HS-27A (cell line): ENCODE results near the gene LUZP1.

Experiments used
- DNase-seq: peaks from one replicate; pipeline ENCODE4 v3.0.0-alpha.2; 2012; ENCODE audit warnings: low read depth, missing footprints

Gene LUZP1

DNA sequence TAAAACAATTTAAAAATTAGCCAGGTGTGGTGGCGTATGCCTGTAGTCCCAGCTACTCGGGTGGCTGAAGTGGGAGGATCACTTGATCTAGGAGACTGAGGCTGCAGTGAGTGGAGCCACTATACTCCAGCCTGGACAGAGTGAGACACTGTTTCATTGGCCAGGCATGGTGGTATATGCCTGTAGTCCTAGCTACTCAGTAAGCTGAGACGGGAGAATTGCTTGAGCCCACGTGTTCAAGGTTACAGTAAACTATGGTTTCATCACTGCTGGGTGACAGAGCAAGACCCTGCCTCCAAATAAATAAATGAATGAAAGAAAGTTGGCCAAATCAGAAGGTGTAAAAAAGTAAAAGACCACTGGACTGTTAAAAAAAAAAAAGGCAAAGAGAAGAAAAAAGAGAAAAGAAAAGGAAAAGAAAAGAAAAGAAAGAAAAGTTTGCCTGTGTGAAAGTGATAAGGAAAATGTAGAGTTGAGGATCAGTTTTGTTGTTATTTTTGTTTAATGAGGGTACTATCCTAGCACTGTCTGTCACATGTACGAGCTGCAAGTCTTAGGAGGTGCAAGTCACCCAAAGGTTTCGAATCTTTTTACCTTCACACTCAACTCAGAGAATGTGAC, 52.3 kb downstream of the LUZP1 start:
- DNase-seq: no peak

DNA sequence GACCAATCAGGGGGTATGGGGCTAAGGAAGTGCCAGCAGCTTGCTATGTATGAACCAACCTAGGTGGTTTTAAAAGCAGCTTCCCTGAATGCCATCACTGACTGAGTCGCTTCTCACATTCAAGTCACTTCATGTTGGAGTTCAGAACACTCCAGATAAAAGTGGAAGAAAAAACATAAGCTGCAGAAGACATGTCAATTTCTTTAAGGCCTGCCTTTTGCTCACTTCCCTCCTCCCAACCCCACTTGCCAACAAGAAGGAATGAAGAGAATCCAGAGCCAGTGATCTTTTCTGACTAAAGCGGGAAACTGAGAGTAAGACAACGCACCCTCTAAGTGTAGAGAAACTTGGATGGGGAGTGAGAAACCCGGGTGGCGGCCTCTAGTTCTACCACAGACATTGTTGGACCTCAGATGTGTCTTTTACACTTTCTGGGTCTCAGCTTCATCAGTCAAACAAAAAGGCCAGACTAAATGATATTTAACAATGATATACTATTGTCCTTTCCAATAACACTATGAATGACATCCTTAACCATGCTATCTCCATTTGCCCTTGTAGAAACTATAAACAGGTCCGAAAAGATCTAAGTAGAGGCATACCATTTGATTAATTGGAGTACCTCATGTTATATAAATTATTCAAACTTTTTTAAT, 54.1 kb downstream of the LUZP1 start:
- no peak for DNase-seq

DNA sequence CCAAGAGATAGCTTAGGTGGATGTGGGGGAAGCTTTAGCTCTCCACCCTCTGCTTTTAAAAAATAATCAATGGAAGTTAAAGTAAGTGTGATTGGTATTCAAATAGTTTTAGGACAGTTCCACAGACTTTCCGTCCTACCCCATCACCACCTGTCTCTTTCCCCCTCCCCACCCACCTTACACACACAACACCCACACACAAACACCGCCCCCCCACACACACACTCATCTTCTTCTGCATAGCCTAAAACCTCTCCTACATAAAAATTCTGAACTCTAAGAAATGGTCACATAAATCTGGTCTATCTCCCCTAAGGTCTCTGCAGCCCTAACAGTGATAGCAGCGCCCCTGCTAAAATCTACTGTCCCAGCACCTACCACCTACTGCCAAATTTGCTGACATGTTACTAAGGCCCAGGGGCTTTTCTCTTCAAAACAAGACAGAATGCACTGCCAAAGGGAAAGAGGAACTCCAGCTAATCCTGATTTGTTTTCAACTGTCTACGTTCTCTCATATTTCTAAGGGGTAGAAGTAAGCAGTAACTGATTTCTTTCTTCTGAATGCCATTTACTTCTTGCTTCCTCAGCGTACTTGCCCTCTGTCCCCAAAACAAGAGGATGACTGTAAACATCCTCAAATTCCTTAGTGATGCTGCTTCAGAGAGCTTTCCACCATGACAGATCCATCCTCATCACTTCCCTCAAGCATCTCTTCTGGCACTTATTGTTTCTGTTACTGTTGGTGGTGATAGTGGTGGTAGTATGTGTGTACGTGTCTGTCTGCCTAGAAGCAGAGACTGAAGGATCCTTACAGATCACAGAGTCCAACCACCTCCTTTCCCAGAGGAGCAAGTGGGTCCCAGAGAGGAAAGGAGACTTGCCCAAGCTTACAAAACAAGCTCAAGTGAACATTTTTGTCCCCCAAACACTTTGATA, 56.8 kb downstream of the LUZP1 start:
- no peak for DNase-seq

DNA sequence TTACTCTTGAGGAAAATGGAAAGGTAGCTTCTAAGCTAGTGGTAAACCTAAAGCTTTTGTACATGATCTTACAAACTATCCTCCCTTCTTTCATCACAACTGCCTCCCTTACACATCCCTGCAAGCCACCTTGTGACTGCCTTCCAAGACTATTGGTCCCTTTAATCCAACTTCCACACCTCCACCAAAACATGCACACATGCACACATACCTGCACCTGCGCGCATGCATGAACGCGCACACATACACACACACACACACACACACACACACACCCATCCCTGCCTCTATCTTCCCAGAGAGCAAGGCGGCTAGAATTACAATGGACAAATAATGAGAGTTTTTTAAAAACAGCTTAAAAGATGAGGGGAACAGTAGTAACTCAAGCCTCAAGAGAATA, 58.3 kb downstream of the LUZP1 start:
- DNase-seq: no peak

DNA sequence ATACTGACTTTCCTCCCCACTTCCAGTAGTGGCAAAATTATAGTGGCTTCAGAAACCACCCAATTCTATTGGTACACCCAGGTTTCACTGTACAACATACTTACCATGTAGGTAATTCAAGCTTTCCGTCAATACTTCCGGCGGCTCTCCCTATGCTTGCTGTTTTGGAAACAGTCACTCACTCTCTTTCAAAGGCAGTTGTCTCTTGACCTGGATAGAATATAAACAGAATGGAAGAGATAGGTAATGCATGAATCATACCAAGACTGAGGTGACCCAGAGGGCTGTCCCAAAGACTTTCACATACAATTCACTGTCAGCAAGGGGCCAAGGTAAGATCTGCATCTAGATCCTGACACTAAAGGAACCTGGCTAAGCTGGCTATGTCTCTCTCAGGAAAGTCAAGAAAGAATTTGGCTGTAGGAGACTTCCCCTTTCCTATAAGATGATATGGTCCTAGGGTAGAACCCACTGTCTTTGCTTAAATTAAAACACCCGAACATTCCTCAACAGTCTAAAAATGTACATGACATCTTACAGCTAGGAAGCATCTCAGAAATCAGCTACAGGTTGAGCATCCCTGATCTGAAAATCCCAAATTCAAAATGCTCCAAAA, 59.6 kb downstream of the LUZP1 start:
- DNase-seq: no peak

DNA sequence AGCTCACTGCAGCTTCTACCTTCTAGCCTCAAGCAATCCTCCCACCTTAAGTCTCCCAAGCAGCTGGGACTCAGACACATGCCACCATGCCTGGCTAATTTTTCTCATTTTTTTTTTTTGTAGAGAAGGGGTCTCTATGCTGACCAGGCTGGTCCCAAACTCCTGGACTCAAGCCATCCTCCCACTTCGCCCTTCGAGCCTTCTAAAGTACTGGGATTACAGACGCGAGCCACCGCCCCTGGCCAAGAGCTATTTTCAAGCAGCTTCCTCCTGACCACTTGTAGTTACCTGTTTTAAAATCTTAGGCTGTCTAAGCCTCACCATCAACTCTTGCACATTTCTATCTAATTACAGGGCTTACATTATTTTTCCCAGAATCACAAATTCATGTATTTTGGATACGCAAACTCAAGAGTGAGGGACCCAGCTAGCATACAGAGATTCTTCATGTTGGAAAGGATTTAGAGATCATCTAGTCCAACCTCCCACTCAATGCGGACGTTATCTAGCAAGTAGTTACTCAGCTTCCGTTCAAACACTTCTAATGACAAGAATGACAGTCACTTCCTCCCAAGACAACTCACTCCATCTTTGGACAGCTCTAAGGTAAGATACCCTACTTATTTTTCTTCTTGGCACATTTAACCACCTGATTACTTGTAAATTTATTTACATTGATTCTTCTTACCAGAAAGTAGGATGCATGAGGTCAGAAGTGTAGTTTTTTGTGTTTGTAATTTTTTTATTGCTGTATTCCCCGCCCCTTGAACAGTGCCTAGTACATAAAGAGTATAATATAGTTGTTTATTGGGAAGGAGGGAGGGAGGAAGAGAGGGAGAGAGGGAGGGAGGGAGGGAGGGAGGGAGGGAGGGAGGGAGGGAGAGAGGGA, 65.4 kb downstream of the LUZP1 start:
- no peak for DNase-seq

DNA sequence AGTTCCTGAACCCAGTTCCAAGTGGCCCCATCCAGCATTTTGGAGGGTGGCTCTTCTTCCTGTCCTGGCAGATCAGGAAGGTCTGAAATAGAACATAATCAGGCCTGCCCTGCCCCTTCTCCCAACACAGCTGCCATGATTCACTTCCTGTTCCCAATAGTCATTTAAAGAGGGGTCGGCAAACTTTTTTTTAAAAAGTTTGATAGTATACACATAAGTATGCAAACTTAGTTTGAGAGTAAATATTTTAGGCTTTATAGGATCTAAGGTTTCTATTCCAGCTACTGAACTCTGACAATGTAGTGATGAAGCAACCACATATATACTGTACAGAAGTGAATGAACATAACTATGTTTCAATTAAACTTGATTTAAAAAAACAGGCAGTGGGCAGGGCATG, 66.4 kb downstream of the LUZP1 start:
- DNase-seq: peak; percentile 59

DNA sequence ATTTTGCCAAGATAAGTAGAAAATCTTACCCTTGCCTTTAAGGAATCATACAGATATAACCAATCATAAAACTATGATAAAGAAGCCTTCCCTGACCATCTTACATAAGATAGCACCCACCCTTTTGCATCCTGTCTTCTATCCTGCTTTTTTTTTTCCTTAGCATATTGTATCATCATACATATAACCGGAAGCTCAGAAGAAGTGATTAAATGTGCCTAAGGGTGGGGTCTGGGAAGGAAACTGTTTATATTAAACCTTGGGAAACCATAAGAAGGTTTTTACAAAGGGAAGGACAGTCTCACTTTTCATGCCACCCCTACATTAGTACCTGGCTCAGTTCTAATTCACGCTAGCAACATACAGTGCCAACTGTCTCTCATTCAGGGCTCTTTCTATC, 66.8 kb downstream of the LUZP1 start:
- no peak for DNase-seq

DNA sequence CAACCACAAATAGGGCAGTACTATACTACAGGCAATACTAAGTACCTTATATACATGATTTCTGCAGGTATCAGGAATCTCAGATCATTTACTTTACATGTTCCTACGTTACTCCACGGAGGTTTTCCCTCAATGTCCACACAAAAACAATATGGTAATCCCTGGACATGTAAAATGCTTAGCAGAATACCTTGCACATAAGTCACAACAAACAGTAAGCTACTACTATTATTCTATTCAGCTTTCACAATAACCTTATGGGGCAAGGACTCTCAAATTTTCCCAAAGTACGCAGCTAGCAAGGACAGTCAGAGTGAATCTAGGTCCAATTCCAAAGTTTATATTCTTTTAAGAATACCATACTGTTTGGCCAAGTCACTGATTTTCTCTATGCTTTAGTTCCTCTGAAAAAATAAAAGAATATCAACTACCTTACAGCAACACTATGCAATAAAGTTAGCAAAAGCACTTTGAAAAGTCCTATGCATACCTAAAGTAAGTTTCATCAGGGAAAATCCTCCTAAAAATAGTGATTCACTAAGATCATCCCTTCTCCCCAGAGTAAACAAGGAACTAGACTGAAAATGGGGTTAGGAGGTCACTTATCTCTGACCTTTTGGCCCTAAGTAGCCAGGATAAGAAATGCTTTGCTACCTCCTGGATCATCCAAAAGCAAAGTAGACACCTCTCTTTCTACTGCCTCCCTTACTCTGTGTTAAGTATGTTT, 67.4 kb downstream of the LUZP1 start:
- DNase-seq: no peak

DNA sequence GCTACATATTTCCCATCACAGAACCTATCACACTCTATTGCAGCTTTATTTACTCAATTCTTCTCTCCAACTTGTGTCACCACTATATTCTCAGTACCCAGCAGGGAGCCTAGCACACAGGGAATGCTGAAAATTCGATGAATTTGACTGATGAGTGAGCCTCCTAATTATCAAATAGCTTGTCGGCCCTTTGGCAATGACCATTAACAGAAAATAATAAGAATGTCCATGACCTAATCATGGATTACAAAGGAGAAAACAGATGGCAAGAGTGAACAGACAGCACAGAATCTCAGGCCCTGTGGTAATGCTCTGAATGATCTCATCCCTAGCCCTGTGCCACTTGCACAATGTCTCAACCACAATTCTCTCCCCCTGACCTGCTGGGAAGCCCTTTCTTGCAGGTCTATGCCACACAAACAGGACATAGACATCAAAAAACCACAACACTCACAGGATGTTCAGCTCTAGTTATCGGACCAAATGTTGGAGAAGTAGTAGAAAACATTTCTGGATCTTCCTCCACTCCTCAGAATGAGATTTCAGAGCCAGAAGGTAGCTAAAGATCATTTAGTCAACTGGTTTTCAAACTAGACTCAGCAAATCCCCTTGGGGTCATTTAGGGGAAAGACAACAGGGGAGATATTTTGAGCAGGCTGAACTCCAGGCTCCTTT, 68.4 kb downstream of the LUZP1 start:
- peak; percentile 70 for DNase-seq

DNA sequence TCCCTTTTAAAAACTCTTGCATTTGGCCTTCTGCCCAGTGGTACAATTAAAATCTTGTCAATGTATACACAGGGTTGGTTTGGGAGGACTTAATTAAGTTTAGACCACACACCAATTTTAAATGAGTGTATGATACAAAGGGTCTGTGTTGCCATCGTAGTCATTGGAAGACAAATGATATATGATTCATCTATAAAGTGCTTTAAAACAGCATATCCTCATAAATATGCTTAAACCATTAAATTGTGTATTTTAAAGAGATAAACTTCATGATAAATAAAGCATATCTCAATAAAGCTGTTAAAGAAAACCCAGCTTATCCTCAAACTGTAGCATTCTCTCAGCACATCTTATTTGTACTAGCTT, 69.5 kb downstream of the LUZP1 start:
- no peak for DNase-seq

DNA sequence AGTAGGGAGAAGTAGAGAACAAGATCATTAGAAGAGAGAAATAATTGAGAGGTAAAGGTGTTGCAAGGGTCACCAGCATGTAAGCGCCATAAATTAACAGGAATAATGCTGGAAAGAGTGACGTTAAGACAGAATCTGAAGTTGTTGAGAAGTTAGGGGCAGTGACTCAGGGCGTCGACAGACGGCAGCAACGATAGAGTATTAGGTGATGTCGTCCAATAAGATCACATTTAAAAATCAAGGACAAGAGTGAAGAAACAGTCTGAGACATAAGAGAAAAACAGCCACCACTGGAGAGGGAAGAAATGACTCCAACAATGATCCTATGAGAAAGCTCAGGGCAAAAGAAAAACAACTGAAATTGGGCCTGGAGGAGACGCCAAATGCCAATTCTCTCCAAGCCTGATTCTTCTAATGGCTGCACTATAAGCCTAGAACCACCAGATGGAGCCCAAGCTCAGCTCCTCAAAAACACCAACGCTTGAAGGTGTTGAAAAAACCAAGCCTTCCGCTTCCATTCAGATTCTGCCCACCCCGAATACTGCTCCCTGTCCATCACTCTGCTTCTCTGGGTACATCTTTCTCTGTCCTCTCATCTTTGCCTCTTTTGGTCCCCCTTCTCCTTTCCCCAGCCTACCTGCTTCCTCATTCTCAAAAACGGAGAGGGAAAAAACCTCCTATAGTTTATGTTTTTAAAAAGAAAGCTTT, 70.0 kb downstream of the LUZP1 start:
- peak; percentile 66 for DNase-seq

DNA sequence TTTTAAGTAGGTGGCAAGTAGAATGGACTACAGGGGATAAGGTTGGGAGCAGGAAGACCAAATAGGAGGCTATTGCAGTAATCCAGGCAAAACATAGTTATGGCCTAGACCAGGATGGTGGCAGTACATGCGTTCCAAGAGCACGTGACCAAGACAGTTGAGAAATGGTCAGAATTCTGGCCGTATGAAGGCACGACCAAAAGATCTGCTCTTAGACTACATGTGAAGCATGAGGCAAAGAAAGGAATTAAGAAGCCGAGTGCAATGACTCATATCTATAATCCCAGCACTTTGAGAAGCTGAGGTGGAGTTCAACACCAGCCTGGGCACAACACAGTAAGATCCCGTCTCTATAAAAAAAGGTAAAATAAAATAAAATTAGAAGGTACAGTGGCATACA, 71.3 kb downstream of the LUZP1 start:
- DNase-seq: no peak

DNA sequence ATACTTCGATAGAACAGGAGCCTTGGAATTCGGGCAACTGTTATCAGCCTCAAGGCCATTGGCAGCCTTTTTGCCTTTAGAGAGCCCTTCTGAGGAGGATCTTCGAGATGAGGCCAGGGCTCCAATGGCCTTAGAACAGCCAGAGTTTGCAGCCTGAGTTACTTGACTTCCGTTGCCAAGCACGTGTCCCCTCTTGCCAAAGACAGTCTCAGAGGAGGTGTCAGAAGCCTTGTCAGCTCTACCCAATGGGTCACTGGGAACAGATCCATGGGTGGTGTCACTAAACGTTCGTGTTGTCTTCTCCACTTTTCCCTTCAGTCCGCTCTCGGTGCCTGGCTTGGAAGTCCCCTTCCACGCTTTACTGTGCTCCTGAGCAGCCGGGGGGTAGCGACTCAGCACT, 76.2 kb downstream of the LUZP1 start:
- no peak for DNase-seq

DNA sequence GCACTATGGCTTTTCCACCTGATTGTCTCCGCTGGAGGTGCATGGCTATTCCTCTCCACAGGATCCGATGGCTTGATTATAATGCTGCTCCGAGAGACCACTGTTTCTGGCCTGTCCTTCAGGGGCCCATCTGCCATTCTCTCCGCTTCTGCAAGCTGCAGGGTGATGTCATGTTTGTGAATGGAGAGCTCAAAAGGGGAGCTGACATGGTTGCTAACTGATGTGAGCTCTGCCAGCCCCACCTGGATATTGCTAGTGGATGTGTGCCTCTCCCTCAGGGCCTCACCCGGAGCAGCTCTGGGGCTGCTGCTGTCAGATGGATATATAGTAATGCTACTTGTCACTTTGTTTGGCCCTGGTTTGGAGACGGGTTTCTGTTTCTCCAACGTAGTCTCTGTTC, 77.1 kb downstream of the LUZP1 start:
- no peak for DNase-seq

DNA sequence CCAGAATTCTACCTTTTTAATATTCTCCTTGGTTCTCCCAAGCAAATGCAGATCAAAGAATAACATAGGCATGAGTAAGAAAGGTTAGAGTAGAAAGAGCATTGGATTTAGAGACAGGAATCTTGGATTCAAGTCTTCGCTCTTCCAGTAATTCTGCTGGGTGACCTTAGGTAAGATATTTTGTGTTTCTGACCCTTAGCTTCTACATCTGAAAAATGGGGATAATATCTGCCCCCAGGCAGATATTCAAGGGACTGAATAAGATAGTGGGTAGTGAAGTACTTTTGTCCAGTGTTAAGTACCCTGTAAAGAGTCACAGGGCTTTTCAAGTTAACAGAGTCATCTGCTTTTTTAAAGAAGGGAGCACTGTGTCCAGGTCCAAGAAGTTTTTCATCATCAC, 78.6 kb downstream of the LUZP1 start:
- DNase-seq: no peak

DNA sequence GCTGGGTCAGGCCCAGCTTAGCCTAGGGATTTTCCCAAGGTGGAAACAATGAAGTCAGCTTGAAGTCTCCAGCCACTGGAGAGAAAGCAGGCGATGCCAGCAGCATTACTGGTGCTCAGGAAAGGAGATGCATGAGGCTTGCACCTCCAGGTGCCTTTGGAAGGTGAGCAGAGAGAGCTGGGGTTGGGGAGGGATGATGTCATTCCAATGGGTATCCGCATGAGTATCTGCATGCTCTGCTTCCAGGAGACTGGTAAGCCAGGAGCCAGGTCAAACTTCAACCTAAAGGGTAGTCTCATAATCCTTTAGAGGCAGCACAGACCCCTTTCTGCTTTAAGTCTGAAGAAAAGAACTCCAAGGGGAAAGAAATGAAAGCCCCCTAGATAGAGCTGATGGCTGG, 80.6 kb downstream of the LUZP1 start:
- no peak for DNase-seq

DNA sequence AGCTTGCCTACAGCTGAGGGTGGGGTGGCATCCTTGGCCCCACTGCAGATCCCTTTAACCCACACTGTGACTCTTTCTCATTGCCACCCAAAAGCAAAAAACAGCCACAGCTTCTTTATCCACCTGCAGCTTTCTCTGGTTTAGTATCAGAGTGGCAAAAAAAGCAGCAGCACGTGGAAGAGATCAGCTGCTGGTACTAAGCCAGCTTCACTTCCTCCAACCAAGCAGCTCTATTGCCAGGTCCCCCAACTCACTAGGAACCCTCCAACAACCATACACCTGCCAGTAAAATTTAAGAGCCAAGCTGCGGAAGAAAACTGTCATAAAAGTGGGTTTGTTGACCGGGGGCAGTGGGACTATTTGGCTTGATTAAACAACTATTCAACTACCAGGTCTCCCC, 83.0 kb downstream of the LUZP1 start:
- DNase-seq: no peak

DNA sequence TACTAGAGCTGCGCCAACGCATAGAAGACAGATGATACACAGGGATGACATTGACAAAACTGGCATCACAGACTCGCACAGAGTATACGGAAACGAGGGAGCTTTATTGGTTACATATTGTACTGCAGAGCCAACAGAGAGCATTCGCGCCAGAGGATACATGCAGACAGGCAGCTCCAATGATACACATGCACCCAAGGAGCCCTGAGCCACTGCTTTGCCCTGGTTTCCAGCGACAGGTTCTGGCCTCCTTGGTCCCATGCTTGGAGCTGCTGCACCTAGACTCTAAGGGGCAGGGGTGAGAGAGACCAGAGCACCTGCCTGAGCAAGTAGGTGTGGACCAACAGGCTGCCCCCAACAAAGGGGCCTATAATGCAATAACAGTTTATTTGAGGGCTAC, 83.8 kb downstream of the LUZP1 start:
- DNase-seq: no peak
